HepG2 (cell line): ENCODE data around the gene ZNF394. TPM values are rescaled to one million over a fixed set of nuclear protein-coding genes. Genes with fewer than 3 reads are reported as not detected.

Experiments
- ARNT2 ChIP-seq: sonication (generic); formaldehyde crosslinking; IDR thresholded peaks from 2 replicates; pipeline ENCODE4 v1.8.0; 2022; ENCODE audit warnings: mild to moderate bottlenecking, low read depth, missing genetic modification reagents, moderate library complexity
- BCLAF1 ChIP-seq: fragments of 450-650 bp; IDR thresholded peaks from 2 replicates; pipeline ENCODE4 v1.6.1; 2017; ENCODE audit warnings: mild to moderate bottlenecking
- BRD4 ChIP-seq: sonication (generic); formaldehyde crosslinking; IDR thresholded peaks from 2 replicates; pipeline ENCODE4 v1.4.0; 2020; ENCODE audit warnings: missing genetic modification reagents
- CCAR2 ChIP-seq: fragments of 200-400 bp; formaldehyde crosslinking; optimal IDR thresholded peaks from 2 replicates; pipeline ENCODE3; 2018; ENCODE audit warnings: low read depth, mild to moderate bottlenecking, low read length, moderate library complexity
- GATAD1 ChIP-seq: IDR thresholded peaks from 2 replicates; pipeline ENCODE4 v1.6.1; 2016; ENCODE audit warnings: missing genetic modification reagents, missing compliant biosample characterization
- HOXA5 ChIP-seq: sonication (generic); formaldehyde crosslinking; IDR thresholded peaks from 2 replicates; pipeline ENCODE4 v1.4.0; 2020; ENCODE audit warnings: missing genetic modification reagents
- MYC ChIP-seq: sonication (generic); formaldehyde crosslinking; IDR thresholded peaks from 2 replicates; pipeline ENCODE4 v1.9.0; 2021; ENCODE audit warnings: missing genetic modification reagents, borderline replicate concordance
- PBX3 ChIP-seq: sonication (generic); formaldehyde crosslinking; IDR thresholded peaks from 2 replicates; pipeline ENCODE4 v1.8.1; 2023; ENCODE audit warnings: missing genetic modification reagents, inconsistent platforms, borderline replicate concordance
- SIN3A ChIP-seq: IDR thresholded peaks from 2 replicates; pipeline ENCODE4 v1.6.1; 2011; ENCODE audit warnings: low read depth, mild to moderate bottlenecking, control low read depth, low read length, borderline replicate concordance
- TAF15 ChIP-seq: fragments of 200-400 bp; formaldehyde crosslinking; IDR thresholded peaks from one replicate; pipeline ENCODE4 v1.6.1; 2018; ENCODE audit warnings: mild to moderate bottlenecking, low read depth, low read length; ENCODE audit not compliant: poor library complexity, severe bottlenecking
- TGIF2 ChIP-seq: IDR thresholded peaks from 2 replicates; pipeline ENCODE4 v1.6.1; 2016; ENCODE audit warnings: control low read depth, missing compliant biosample characterization
- ZBTB49 ChIP-seq: sonication (generic); formaldehyde crosslinking; IDR thresholded peaks from 2 replicates; pipeline ENCODE4 v1.4.0; 2020; ENCODE audit warnings: missing genetic modification reagents, borderline replicate concordance
- ZNF383 ChIP-seq: sonication (generic); formaldehyde crosslinking; IDR thresholded peaks from 2 replicates; pipeline ENCODE4 v1.4.0; 2020; ENCODE audit warnings: missing genetic modification reagents, mild to moderate bottlenecking, borderline replicate concordance
- ZNF446 ChIP-seq: sonication (generic); formaldehyde crosslinking; IDR thresholded peaks from 2 replicates; pipeline ENCODE4 v1.5.0; 2020; ENCODE audit warnings: mild to moderate bottlenecking, missing genetic modification reagents
- ZNF776 ChIP-seq: sonication (generic); formaldehyde crosslinking; IDR thresholded peaks from 2 replicates; pipeline ENCODE4 v1.4.0; 2020; ENCODE audit warnings: mild to moderate bottlenecking, missing genetic modification reagents
- ZNF781 ChIP-seq: sonication (generic); formaldehyde crosslinking; IDR thresholded peaks from 2 replicates; pipeline ENCODE4 v1.5.1; 2020; ENCODE audit warnings: borderline replicate concordance, mild to moderate bottlenecking, missing genetic modification reagents; ENCODE audit errors: not compliant biosample characterization
- polyA plus RNA-seq, 8 experiments: library from polyadenylated mRNA; depleted of rRNA in 3 of 8; stranded (reverse) in 7 of 8; unstranded in 1 of 8; fragments of >200 nt; fragmentation: Illumina TruSeq in 4 of 8; extraction: Trizol in 4 of 8; gene quantifications; 2 replicates each; pipeline versions ENCODE4 v1.2.1 to v1.2.3, GENCODE V29; 2011 to 2016; ENCODE audit warnings: low read depth in 4 of 8, missing spikeins in 1 of 8, mixed read lengths in 1 of 8; ENCODE audit not compliant: insufficient read depth in 1 of 8
- total RNA-seq, 5 experiments: library from RNA; depleted of rRNA; stranded (reverse); fragments of >200 nt; fragmentation: Illumina TruSeq; extraction: Trizol; gene quantifications; 2 replicates each; pipeline ENCODE4 v1.2.3, GENCODE V29; 2016; ENCODE audit warnings: low read depth in 1 of 5

Gene ZNF394
- total and polyA plus RNA-seq, 2 of the 13 experiments (the other 11 are each of a cell fraction or from before 2014, with no cell fraction given) = 7.8 to 19.6 TPM

DNA sequence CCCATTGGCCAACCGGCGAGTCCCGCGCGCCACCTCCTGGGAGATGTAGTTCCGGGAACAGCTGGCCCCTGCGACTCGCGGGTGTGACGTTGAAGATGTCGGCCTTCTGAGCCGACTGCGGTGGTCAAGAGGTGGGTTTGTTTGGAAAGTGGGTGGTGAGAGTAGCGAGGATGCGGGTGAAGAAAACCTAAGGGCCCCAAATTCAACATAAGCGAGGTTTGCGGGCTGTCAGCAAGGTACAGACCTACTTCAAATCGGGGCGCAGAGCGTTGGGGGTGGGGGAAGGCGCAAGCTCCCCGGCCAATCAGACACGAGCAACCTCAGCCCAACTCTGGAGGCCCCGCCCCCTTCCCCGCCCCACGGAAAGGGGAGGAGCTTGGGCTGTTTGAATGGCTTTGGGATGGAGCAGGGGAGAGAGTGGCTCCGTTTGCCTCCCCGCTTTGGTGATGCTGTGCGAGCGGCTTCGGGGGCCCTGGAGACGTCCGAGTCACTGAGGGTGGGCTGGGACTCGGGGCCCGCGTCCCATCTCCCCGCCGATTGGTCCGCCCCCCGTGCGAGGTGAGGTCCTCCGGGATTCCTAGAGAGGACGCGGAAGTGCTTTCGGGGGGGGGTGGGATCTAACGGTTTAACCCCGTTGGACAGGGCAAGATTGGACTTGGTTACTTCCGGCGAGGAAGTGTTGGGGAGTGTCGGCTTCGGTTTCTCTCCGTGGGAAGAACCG, 4.7 kb upstream of the ZNF394 start, which contains the start of gene ZKSCAN5 (continued):
- TF ChIP-seq ZNF781 (CRISPR knock-in tag) (peak; percentile 40), GATAD1 (peak; percentile 92), BRD4 (CRISPR knock-in tag) (no peak), PBX3 (CRISPR knock-in tag) (no peak), ARNT2 (CRISPR knock-in tag) (no peak; the same call in none of the 2 replicates), TAF15 (no peak), ZBTB49 (CRISPR knock-in tag) (peak; percentile 32; the same call in 1 of the 2 replicates), ZNF446 (CRISPR knock-in tag) (no peak), CCAR2 (no peak), TGIF2 (CRISPR knock-in tag) (0 out of 2 replicates have a peak, but pooled peaks have one; percentile 62), BCLAF1 (no peak), ZNF776 (CRISPR knock-in tag) (peak; percentile 74; the same call in 1 of the 2 replicates), MYC (peak; percentile 41; the same call in 1 of the 2 replicates), HOXA5 (CRISPR knock-in tag) (0 out of 2 replicates have a peak, but pooled peaks have one; percentile 9), ZNF383 (CRISPR knock-in tag) (no peak), SIN3A (peak; percentile 89)
